ENCODE data around the gene TMEM245.

The TMEM245 gene

DNA sequence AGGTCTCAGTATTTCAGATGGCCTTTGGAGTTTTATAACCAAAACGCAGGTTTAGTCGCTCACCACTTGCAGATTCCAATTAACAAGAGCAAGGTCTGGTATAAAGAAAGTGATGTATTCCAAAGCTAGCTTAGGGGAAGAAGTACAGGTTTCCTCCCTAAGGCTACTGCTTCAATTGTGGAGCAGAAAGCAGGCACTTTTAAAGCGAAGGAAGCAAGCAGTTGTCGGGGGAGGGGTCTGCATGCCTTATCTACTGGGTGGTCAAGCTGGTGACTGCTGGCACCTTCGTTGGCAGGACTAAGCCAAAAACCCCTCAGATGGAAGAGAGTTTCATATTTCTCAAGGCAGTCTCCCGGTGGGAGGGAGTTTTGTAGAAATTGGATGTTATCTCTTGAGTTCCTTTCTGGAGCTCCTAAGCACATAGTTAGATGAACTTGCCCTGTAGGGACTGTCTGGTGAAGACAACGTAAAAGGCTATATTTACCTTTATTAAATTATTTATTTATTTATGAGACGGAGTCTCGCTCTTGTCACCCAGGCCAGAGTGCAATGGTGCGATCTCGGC lies 1.6 kb upstream of the TMEM245 start:
- TF ChIP-seq POLR2A (IDR thresholded peaks at IDR 0.05; ENCODE audit: low read length) (no peak), GATA1 (IDR thresholded peaks at IDR 0.05; ENCODE audit: low read depth, low read length) (no peak)
- DNase-seq, result peak; percentile 31 to 45

DNA sequence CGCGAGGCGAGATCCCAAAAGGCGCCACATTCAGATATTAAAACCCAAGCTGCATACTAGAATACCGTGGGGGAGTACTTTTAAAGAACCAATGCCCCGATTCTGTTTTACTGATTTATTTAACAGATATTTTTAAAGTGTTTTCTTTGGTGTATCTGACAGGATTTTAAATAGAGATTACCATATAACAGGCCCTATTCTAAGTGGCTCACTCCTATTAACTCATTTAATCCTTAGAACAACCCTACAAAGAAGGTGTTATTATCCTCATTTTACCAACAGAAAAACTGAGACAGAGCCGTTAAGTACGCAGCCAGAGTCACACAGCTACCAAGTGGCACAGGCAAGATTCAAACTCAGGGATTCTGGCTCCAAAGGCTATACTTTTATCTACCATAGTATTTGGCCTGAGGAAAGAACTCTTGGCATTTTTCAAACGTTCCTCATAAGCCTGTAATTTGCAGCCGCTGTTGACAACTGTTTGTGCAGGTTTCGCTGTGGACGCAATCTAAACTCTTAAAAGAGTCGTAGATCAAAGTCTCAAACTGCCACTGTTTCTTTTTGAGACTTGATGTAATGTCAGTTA lies 550 bp upstream of the TMEM245 start:
- TF ChIP-seq POLR2A (IDR thresholded peaks at IDR 0.05; ENCODE audit: low read length) (no peak), GATA1 (IDR thresholded peaks at IDR 0.05; ENCODE audit: low read depth, low read length) (no peak)
- peak in 1 of 2 experiments; percentile 57 for DNase-seq

GRCh38 chr9:109118808-109119438 lies 824 bp downstream of the TMEM245 start:
- DNase-seq, result peak; percentile 68 to 77
- TF ChIP-seq POLR2A (IDR thresholded peaks at IDR 0.05; ENCODE audit: low read length), result no peak
- no peak for TF ChIP-seq GATA1 (IDR thresholded peaks at IDR 0.05; ENCODE audit: low read depth, low read length)

GRCh38 chr9:109117856-109118807 lies 1.6 kb downstream of the TMEM245 start:
- DNase-seq, result peak; percentile 94
- TF ChIP-seq GATA1 (IDR thresholded peaks at IDR 0.05; ENCODE audit: low read depth, low read length), result no peak
- TF ChIP-seq POLR2A (IDR thresholded peaks at IDR 0.05; ENCODE audit: low read length), result peak; percentile 90

- TF ChIP-seq POLR2A (IDR thresholded peaks at IDR 0.05; ENCODE audit: low read length) (no peak), GATA1 (IDR thresholded peaks at IDR 0.05; ENCODE audit: low read depth, low read length) (no peak)
- peak in 1 of 2 experiments; percentile 54 for DNase-seq
Measured at GRCh38 chr9:109115931-109116526, 3.7 kb downstream of the TMEM245 start.

DNA sequence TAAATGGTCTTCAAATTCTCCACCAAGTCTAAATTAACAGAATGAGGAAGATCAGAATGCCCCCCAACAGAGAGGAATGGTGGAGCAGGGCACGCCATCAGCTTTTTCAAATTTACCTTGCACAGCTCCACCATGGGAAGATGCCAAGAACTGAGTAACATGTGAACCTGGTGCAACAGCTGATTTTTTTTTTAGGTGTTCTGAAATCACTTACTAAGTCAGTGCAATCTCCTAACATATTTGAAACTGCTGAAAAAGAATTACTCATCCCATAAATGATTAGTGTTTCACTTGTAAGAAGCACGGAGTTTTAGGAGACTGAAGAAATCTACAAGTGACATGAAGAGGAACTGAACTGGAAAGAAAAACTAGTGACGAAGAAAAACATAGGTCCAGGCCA lies 5.1 kb downstream of the TMEM245 start:
- TF ChIP-seq POLR2A (IDR thresholded peaks at IDR 0.05; ENCODE audit: low read length) (no peak), GATA1 (IDR thresholded peaks at IDR 0.05; ENCODE audit: low read depth, low read length) (no peak)
- DNase-seq, result peak; percentile 28 to 72

- peak in 1 of 2 experiments; percentile 45 for DNase-seq
- no peak for TF ChIP-seq GATA1 (IDR thresholded peaks at IDR 0.05; ENCODE audit: low read depth, low read length)
- TF ChIP-seq POLR2A (IDR thresholded peaks at IDR 0.05; ENCODE audit: low read length), result no peak
Measured at GRCh38 chr9:109113892-109114609, 5.7 kb downstream of the TMEM245 start.

DNA sequence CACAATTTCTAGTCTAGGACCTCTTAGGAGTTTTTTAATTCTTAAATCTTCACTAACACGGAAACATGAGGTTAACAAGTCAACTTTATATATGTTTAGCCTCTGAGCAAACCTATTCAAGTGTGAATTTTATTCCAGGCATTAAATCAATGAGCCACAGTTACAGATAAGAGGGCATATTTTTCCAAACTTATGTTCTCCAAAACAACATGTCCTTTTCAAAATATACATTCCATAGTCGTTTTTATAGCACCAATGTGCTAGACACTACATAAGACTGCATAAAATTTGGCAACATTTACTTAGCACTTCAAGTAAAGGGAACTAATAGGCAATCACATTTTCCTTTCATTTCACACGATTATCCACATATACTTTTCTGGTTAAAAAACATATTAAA lies 6.5 kb downstream of the TMEM245 start:
- no peak for TF ChIP-seq POLR2A (IDR thresholded peaks at IDR 0.05; ENCODE audit: low read length)
- TF ChIP-seq GATA1 (IDR thresholded peaks at IDR 0.05; ENCODE audit: low read depth, low read length), result no peak
- no peak for DNase-seq

- no peak for TF ChIP-seq POLR2A (IDR thresholded peaks at IDR 0.05; ENCODE audit: low read length)
- TF ChIP-seq GATA1 (IDR thresholded peaks at IDR 0.05; ENCODE audit: low read depth, low read length), result no peak
- DNase-seq, result peak; percentile 53 to 67
Measured at GRCh38 chr9:109110329-109111021, 9.3 kb downstream of the TMEM245 start.

DNA sequence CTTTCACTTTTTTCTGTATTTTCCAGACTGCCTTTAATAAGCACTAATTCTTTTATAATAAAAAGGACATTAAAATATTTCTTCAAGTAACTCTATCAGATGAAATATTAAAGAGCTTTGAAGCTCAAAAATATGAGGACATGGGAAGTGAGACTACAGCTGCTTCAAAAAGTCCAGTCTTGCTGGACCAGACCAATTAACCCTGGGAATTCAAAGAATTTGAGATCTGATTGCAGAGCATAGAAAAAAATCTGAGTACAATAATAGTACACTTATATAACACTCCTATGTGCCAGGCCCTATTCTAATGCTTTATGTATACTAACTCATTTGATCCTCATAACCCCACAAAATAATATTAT lies 9.8 kb downstream of the TMEM245 start:
- DNase-seq, result no peak
- TF ChIP-seq GATA1 (IDR thresholded peaks at IDR 0.05; ENCODE audit: low read depth, low read length), result no peak
- no peak for TF ChIP-seq POLR2A (IDR thresholded peaks at IDR 0.05; ENCODE audit: low read length)

- peak in 1 of 2 experiments; percentile 63 for DNase-seq
Measured at GRCh38 chr9:109108318-109108717, 11.4 kb downstream of the TMEM245 start.

More at GRCh38 chr9:109108318-109108717, 11.4 kb downstream of the TMEM245 start:
- no peak for TF ChIP-seq POLR2A (IDR thresholded peaks at IDR 0.05; ENCODE audit: low read length)
- no peak for TF ChIP-seq GATA1 (IDR thresholded peaks at IDR 0.05; ENCODE audit: low read depth, low read length)
